ENCODE measurements around the gene BBLN.

Gene BBLN

GRCh38 chr9:128149001-128149701 lies 10.9 kb upstream of the BBLN start, which contains the start of gene LCN2:
Gene LCN2 (plus strand): TSS chr9:128149453. CDS start chr9:128149526, 73 bp downstream.
- no peaks in the 10 kb centered on the region for H3K36me3 ChIP-seq (ENCODE audit: control insufficient read depth, insufficient read depth, low read length)
- H3K27me3 ChIP-seq (replicated peaks; ENCODE audit: control insufficient read depth, insufficient read depth, low read length), result no peaks in the 10 kb centered on the region; the same call in none of the 2 replicates
- DNase-seq (ENCODE audit: extremely low read depth, insufficient read length), result no peak
- TF ChIP-seq CTCF (IDR thresholded peaks at IDR 0.05; ENCODE audit: insufficient read depth, low read length, poor library complexity, severe bottlenecking), result no peak
- no peak within 1 kb of the TSS for H3K4me3 ChIP-seq (replicated peaks; ENCODE audit: low read depth, low read length)

GRCh38 chr9:128149951-128150593 lies 10.0 kb upstream of the BBLN start:
- no peaks in the 10 kb centered on the region for H3K36me3 ChIP-seq (ENCODE audit: control insufficient read depth, insufficient read depth, low read length)
- TF ChIP-seq CTCF (IDR thresholded peaks at IDR 0.05; ENCODE audit: insufficient read depth, low read length, poor library complexity, severe bottlenecking), result no peak
- no peak overlapping the region for H3K4me3 ChIP-seq (replicated peaks; ENCODE audit: low read depth, low read length)
- no peak for DNase-seq (ENCODE audit: extremely low read depth, insufficient read length)
- no peaks in the 10 kb centered on the region; the same call in none of the 2 replicates for H3K27me3 ChIP-seq (replicated peaks; ENCODE audit: control insufficient read depth, insufficient read depth, low read length)

- peak; percentile 54 for TF ChIP-seq CTCF (IDR thresholded peaks at IDR 0.05; ENCODE audit: insufficient read depth, low read length, poor library complexity, severe bottlenecking)
- H3K4me3 ChIP-seq (replicated peaks; ENCODE audit: low read depth, low read length), result no peak overlapping the region
- no peaks in the 10 kb centered on the region; the same call in none of the 2 replicates for H3K27me3 ChIP-seq (replicated peaks; ENCODE audit: control insufficient read depth, insufficient read depth, low read length)
- DNase-seq (ENCODE audit: extremely low read depth, insufficient read length), result no peak
- H3K36me3 ChIP-seq (ENCODE audit: control insufficient read depth, insufficient read depth, low read length), result no peaks in the 10 kb centered on the region
These were observed 9.3 kb upstream of the BBLN start for GRCh38 chr9:128150594-128151308.

GRCh38 chr9:128151309-128152132 lies 8.5 kb upstream of the BBLN start:
- H3K36me3 ChIP-seq (ENCODE audit: control insufficient read depth, insufficient read depth, low read length), result no peaks in the 10 kb centered on the region
- DNase-seq (ENCODE audit: extremely low read depth, insufficient read length), result no peak
- TF ChIP-seq CTCF (IDR thresholded peaks at IDR 0.05; ENCODE audit: insufficient read depth, low read length, poor library complexity, severe bottlenecking), result no peak
- H3K27me3 ChIP-seq (replicated peaks; ENCODE audit: control insufficient read depth, insufficient read depth, low read length), result no peaks in the 10 kb centered on the region; the same call in none of the 2 replicates
- no peak overlapping the region for H3K4me3 ChIP-seq (replicated peaks; ENCODE audit: low read depth, low read length)

Data from GM06990 (cell line).